IPS-20b (cell line): Measurements from ENCODE around the gene CACNA2D1.
A peak's percentile ranks its signal among the peaks of the same experiment; 100 is the strongest.

Experiments
- H3K27ac ChIP-seq: one replicate; pipeline ENCODE4 v1.5.1; 2013; ENCODE audit warnings: low read length
- H3K27me3 ChIP-seq: 2 replicates; pipeline ENCODE4 v1.6.1; 2013; ENCODE audit warnings: mild to moderate bottlenecking, low read length, inconsistent platforms; ENCODE audit not compliant: insufficient read depth
- H3K36me3 ChIP-seq: 2 replicates; pipeline ENCODE4 v1.6.1; 2013; ENCODE audit warnings: low read depth, mild to moderate bottlenecking, inconsistent platforms, low read length, moderate library complexity; ENCODE audit not compliant: insufficient read depth
- H3K4me1 ChIP-seq: 2 replicates; pipeline ENCODE4 v1.6.1; 2013; ENCODE audit warnings: mild to moderate bottlenecking, control low read depth, inconsistent platforms, low read length, moderate library complexity; ENCODE audit not compliant: insufficient read depth
- H3K4me3 ChIP-seq: 2 replicates; pipeline ENCODE4 v1.5.1; 2013; ENCODE audit warnings: mild to moderate bottlenecking, low read length, inconsistent platforms
- H3K9ac ChIP-seq: 2 replicates; pipeline ENCODE4 v1.6.1; 2013; ENCODE audit warnings: low read depth, mild to moderate bottlenecking, inconsistent platforms, low read length, moderate library complexity
- H3K9me3 ChIP-seq: 2 replicates; pipeline ENCODE4 v1.6.1; 2013; ENCODE audit warnings: mild to moderate bottlenecking, low read depth, low read length, inconsistent platforms; ENCODE audit not compliant: insufficient read depth

Gene CACNA2D1

DNA sequence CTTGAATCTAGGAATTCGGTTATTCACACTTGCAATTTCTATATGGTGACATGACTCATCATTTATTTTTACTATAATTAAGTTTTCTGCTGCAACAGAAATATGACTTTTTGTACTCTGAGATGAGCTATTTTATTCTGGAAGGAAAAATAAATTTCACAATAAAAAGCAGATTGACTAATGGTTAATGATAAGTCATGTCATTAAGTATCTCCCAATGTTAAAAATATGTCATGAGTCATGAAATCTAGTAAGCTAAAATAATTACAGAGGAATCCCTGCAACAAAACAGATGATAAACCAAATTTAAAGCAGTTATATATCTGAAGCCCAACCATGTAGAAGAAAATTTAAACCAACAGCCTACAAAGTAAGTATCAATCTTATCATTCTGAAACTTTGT lies 149.2 kb downstream of the CACNA2D1 start:
- Histone ChIP-seq H3K9ac (no peak overlapping the region), H3K4me3 (no peak overlapping the region), H3K27me3 (no peaks in the 10 kb centered on the region), H3K4me1 (peaks cover 9% of the 10 kb centered on the region), H3K27ac (no peak overlapping the region), H3K9me3 (no peaks in the 10 kb centered on the region), H3K36me3 (no peaks in the 10 kb centered on the region)

DNA sequence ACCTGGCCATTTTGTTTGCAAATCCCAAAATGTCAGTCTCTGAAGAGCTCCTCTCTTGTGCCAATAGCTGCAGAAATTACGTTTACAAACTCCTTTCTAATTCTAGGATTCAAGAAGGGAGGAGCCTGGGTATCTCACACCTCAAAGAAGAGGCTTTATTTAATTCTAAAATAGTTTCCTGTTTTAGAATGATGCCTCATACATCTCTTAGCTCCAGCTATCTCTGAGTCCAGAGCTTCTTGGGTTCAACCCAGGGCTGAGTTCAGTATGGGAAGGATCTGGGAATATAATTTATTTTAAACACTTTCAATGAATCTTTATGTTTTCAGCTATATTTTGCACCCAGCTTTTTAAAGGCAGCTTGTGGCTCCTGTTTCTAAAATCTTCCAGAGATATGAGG lies 150.1 kb downstream of the CACNA2D1 start:
- H3K9me3 ChIP-seq: no peaks in the 10 kb centered on the region
- H3K27ac ChIP-seq: no peak overlapping the region
- H3K4me3 ChIP-seq: no peak overlapping the region
- H3K36me3 ChIP-seq: no peaks in the 10 kb centered on the region
- no peaks in the 10 kb centered on the region for H3K27me3 ChIP-seq
- H3K9ac ChIP-seq: no peak overlapping the region
- H3K4me1 ChIP-seq: peaks cover 18% of the 10 kb centered on the region

DNA sequence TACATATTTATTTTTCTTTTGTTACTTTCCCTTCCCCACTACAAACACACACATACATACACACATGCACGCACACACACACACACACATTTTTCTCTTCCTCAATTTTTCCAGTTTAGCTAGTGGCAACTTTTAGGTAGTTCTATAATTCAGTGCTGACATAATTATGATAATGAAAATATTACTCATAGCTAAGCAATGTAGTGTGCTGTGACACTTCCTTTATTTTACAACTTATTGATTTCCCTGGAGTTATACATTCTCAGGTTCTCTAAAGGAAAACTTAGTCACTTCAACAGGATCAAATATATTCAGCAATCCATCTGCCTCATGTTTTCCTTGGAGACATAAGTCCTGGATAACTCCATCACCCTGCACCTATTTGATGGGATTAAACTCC lies 151.6 kb downstream of the CACNA2D1 start:
- no peaks in the 10 kb centered on the region for H3K9me3 ChIP-seq
- H3K27me3 ChIP-seq: no peaks in the 10 kb centered on the region
- H3K36me3 ChIP-seq: no peaks in the 10 kb centered on the region
- H3K4me1 ChIP-seq: peaks cover 25% of the 10 kb centered on the region
- no peak overlapping the region for H3K27ac ChIP-seq
- H3K4me3 ChIP-seq: no peak overlapping the region
- no peak overlapping the region for H3K9ac ChIP-seq

DNA sequence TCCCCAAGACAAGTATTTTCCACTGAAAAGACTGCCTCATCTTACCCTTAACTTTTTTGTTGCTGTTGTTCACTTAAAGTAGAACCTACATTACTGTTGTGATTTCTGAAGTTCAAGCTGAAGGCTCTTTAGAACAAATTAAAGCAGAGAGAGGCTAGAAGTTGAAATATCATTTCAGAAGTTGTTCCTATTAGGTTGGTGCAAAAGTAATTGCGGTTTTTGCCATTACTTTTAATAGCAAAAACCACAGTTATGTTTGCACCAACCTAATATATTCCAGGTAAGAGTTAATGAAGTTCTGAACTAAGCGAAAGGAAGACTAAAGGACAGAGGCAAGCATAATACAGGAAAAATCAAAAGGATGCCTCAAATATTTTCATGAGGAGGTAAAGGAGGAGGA lies 153.7 kb downstream of the CACNA2D1 start:
- H3K36me3 ChIP-seq: no peaks in the 10 kb centered on the region
- peaks cover 38% of the 10 kb centered on the region for H3K4me1 ChIP-seq
- H3K9me3 ChIP-seq: no peaks in the 10 kb centered on the region
- 0 out of 2 replicates have a peak overlapping the region, but pooled peaks have one; percentile 4 for H3K4me3 ChIP-seq
- no peak overlapping the region for H3K27ac ChIP-seq
- no peak overlapping the region for H3K9ac ChIP-seq
- no peaks in the 10 kb centered on the region for H3K27me3 ChIP-seq

DNA sequence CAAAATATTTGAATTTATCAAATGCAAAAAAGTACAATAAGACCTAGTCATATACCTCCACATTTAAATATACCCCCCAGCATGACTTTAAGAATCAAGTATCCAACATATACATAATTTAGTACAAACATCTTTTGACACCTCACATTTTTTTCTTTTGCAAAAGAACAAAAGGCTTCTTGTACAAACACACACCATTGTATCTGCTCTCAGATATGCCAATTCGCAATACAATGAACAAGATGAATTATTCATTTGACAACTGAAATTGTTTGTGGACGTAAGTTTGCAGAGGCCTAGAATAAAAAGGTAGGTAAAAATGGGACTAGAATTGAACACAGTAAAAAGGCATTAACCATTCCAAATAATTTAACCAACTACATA lies 154.4 kb downstream of the CACNA2D1 start:
- H3K9ac ChIP-seq: no peak overlapping the region
- H3K36me3 ChIP-seq: no peaks in the 10 kb centered on the region
- 0 out of 2 replicates have a peak overlapping the region, but pooled peaks have one; percentile 4 for H3K4me3 ChIP-seq

DNA sequence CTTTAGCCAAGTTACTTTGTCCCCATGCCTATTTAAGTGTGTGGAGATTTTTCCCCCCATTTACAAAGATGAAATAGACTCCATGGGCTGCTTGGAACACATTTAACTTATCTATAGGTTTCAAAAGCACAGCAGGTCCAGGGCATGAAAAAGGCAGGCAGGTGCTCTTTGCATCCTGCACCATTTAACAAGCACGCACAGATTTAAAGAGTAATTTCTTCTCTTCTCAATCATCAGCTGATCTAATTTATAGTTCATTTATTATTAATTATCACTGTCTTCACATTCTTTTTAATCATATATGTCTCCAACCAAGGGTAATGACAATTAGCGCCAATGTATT lies 156.8 kb downstream of the CACNA2D1 start:
- no peaks in the 10 kb centered on the region for H3K27me3 ChIP-seq
- peak overlapping the region; percentile 27; the same call in 1 of the 2 replicates for H3K4me3 ChIP-seq
- H3K9ac ChIP-seq: no peak overlapping the region
- H3K27ac ChIP-seq: peak overlapping the region; percentile 1
- no peaks in the 10 kb centered on the region for H3K9me3 ChIP-seq
- no peaks in the 10 kb centered on the region for H3K36me3 ChIP-seq
- H3K4me1 ChIP-seq: peaks cover 43% of the 10 kb centered on the region

More for the DNA sequence above, 154.4 kb downstream of the CACNA2D1 start:
- Histone ChIP-seq H3K4me1 (peaks cover 43% of the 10 kb centered on the region), H3K27ac (no peak overlapping the region), H3K27me3 (no peaks in the 10 kb centered on the region), H3K9me3 (no peaks in the 10 kb centered on the region)

DNA sequence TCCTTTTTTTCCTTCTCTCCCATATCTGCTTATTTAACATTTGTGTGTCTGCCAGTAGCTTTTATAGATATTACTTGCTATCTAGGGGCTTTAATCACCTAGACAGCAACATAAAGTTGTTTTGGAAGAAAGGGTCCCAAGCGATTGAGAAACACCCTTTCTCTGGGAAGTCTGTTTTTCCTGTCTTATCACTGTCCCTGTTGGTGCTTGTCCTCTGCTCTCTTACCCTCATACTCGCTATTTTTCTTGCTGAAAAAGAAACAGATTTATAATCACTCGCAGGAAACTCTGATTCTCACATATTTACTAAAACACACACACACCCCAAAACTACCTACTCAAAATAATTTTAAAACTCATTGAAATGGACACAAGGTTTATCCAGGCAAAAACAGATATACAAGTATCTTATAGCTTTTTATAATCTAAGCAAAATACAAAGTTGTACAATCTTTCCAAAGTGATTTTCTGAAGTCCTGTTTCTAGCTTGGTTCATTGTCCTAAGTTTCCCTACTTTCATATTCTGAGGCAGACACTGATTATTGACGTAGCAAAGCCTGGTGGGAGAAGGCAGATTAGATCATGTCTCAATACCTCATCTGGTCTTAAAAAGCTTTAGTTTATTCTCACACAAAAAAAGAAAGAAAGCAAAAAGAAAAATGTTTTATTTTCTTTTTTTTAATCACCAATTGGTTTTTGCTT lies 157.3 kb downstream of the CACNA2D1 start:
- Histone ChIP-seq H3K9ac (no peak overlapping the region; the same call in 1 of the 2 replicates), H3K9me3 (no peaks in the 10 kb centered on the region), H3K36me3 (no peaks in the 10 kb centered on the region), H3K4me1 (peaks cover 43% of the 10 kb centered on the region), H3K27me3 (no peaks in the 10 kb centered on the region), H3K27ac (peak overlapping the region; percentile 1), H3K4me3 (peak overlapping the region; percentile 27; the same call in 1 of the 2 replicates)

DNA sequence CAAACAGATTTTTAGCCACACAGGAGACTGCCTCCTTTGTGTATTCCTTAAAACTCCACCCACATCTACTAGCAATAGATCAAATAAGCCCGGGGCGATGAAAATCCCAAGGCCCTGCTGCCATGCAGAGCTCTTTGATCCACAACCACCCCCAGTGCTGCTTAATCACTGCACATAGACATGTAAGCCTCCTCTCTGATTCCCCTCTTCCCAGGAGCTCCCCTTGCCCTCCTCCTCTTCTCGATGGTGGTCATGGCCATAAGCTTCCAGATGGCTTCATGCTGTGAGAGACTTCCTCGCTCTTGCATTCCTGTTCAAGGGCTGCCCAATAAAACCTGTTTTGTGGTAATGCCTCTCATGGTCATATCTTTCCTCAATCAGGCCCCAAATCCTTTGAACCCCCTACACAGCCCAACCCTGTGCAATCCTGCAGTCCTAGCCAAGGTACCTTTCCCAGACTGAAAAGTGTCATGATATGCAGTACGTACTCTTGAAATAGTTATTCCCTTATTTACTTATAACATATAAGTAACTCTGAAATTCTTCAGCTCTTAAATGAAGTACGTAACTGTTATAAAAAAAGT lies 158.5 kb downstream of the CACNA2D1 start:
- no peak overlapping the region for H3K4me3 ChIP-seq
- H3K27ac ChIP-seq: no peak overlapping the region
- H3K36me3 ChIP-seq: no peaks in the 10 kb centered on the region
- no peak overlapping the region for H3K9ac ChIP-seq
- H3K27me3 ChIP-seq: no peaks in the 10 kb centered on the region
- peaks cover 40% of the 10 kb centered on the region for H3K4me1 ChIP-seq
- no peaks in the 10 kb centered on the region for H3K9me3 ChIP-seq

DNA sequence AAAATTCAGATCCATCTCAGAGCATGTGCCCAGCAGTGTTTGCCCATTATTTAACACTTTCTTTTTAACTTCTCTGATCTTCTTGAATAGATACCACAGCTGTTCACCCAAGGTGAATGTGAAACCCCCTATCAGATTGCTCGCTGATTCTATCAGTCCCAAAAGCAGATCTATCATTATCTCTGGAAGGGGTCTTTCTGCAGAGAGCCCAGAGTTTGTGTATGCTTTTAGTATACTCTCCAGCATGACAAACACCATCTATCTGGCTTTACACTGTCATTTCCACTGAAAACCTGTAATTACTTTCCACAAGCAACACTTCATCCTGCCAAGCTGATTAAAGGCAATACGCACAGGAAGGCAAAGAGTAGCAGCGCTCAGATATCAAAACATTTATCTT lies 168.2 kb downstream of the CACNA2D1 start:
- no peaks in the 10 kb centered on the region for H3K36me3 ChIP-seq
- H3K9ac ChIP-seq: no peak overlapping the region
- no peaks in the 10 kb centered on the region for H3K9me3 ChIP-seq
- no peak overlapping the region for H3K4me3 ChIP-seq
- 0 out of 2 replicates have a peak, but pooled peaks cover 2% of the 10 kb centered on the region for H3K4me1 ChIP-seq
- H3K27ac ChIP-seq: no peak overlapping the region
- no peaks in the 10 kb centered on the region for H3K27me3 ChIP-seq

DNA sequence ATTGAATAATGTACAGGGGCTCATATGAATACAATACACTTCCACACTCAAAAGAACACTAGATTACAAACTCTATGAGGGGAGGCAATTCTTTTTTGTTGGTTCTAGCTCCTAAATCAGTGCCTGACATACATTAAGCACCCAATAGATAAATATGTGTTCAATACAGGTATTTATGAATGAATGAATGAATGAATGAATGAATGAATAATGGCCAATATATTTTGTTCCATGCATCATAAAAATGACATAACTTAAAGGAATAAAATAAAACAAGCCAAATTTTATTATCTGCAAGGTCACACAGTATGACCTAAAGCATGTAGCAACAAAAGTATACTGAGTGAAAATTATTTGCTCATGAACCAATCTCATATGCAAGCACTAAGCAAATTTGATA lies 168.9 kb downstream of the CACNA2D1 start:
- H3K9me3 ChIP-seq: no peaks in the 10 kb centered on the region
- no peak overlapping the region for H3K27ac ChIP-seq
- H3K9ac ChIP-seq: no peak overlapping the region
- H3K36me3 ChIP-seq: no peaks in the 10 kb centered on the region
- H3K27me3 ChIP-seq: no peaks in the 10 kb centered on the region
- H3K4me3 ChIP-seq: no peak overlapping the region
- peaks cover 2% of the 10 kb centered on the region; the same call in 1 of the 2 replicates for H3K4me1 ChIP-seq

DNA sequence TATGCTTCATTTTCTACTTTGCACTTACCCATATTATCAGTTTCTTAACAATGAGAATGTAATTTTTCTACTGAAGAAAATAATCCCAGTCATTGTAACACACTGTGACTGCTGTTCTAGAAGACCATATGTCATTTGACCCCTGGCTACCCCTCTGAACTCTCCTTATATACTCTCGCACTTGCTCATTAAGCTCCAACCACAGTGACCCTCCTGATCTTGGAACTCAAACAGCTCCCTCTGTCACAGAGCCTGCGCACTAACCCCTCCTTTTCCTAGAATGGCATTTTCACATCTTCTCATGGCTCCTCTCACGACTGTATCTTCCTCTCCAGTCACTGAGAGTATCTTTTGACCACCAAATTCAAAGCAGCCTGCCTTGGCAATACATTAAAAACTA lies 169.7 kb downstream of the CACNA2D1 start:
- Histone ChIP-seq H3K9me3 (no peaks in the 10 kb centered on the region), H3K36me3 (no peaks in the 10 kb centered on the region), H3K4me1 (peaks cover 2% of the 10 kb centered on the region; the same call in 1 of the 2 replicates), H3K4me3 (no peak overlapping the region), H3K27me3 (no peaks in the 10 kb centered on the region), H3K9ac (no peak overlapping the region), H3K27ac (no peak overlapping the region)

DNA sequence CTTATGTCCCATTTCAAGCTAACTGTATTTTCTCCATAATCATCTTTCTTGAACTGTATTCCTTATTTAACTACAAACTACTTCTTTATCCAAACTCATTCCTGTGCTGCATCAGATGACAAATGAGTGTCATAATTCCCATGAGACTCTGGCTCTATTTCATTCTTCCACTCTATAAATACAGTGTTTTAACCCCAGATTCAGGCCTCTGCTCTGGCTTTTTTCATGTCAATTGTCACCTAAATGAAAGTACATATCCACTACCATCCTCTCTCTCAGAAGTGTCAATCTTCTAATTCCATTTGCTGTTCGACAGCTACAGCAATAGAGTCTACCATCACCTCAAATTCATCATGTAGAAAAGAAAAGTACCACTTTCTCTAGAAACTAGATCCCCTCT lies 172.7 kb downstream of the CACNA2D1 start:
- H3K27ac ChIP-seq: no peak overlapping the region
- no peak overlapping the region for H3K9ac ChIP-seq
- no peaks in the 10 kb centered on the region for H3K36me3 ChIP-seq
- peaks cover 2% of the 10 kb centered on the region; the same call in 1 of the 2 replicates for H3K4me1 ChIP-seq
- H3K27me3 ChIP-seq: no peaks in the 10 kb centered on the region
- no peaks in the 10 kb centered on the region for H3K9me3 ChIP-seq
- no peak overlapping the region for H3K4me3 ChIP-seq
